GM21447 (cell line): Measurements from ENCODE around the gene RET.

ENCODE experiments used
- ATAC-seq: cut with Tn5 transposase; IDR thresholded peaks from one replicate; pipeline ENCODE4 v1.9.1; 2021; ENCODE audit not compliant: unreplicated experiment

RET gene

GRCh38 chr10:43076876-43077420, at the start of gene RET:
TSS of gene RET (plus strand) at chr10:43077069. CDS start at chr10:43077259, 190 bp downstream.
- ATAC-seq = no peak

DNA sequence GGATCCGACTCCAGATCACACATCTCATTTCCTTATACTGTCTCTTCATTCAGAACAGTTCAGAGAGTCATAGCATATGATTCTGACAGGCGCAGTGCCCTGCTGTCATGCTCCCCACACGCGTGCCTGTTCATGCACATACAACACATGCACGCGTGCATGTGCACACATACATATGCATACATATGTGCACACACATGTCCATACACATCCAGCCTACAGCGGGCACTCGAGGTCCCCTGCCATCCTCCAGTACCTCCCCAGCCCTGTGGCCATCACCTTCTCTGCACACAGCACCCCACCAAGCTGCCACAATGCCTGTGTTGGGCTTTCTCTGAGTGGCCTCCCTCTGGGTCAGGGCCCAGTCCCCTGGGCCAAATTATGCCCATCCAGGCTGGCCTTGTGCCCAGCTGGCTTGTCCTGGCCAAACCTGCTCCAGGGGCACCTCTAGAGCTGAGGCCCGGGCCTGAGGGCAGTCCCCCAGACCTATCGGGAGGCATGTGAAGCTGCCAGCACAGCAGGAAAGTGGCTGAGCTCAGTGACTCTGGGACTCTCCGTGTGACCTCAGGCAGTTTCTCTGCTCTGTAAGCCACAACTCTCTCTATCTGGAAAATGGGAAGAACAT, 49.4 kb upstream of the RET start:
- no peak for ATAC-seq

DNA sequence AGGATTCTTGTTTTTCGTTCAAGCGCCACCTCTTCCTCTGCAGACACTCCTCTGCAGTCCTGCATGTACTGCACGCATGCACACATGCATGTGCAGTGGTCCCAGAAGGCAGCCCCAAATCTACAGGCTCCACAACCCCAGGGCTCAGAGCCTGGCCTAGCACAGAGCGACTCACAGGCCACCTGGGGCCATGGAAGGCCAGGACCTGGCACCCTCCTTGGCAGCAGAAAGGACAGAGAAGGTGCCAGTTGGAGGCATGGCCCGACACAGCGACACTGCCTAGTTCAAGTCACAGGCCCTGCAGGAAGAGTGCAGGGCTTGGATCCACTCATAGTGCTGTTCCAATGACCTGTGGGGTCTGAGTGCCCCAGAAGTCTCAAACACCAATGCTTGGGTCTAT, 48.7 kb upstream of the RET start:
- no peak for ATAC-seq

DNA sequence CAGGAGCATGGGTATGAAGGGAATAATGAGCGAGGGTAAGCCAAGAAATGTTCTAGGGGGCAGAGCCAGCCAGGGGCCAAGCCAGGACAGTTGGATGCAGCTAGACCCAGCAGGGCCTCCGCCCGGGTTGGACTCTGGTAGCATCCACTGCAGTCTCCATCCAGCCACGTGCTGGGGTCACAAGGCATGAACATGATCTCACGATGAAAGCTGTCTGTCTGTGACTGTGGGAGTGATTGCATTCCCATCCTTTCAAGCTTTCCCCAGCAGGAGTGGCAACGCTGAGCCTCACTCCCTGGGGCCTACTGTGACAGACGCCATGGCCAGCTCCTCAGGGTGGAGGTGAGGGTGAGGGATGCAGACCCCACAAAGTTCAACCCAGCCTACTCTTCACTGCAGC, 47.8 kb upstream of the RET start:
- no peak for ATAC-seq

DNA sequence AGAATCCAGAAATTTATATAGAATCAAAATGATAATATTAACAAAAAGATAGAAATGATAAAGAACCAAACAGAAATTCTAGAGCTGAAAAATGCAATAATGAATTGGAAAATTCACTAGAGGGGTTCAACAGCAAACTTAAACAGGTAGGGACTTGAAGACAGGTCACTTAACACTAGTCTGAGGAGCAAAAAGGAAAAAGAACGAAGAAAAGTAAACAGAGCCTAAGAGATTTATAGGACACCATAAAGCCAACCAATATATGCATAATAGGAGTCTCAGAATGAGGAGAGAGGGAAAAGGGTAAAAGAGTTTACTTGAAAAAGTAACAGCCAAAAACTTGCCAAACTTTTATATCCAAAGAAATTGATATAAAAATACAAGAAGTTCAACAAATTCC, 44.3 kb upstream of the RET start:
- ATAC-seq = no peak

DNA sequence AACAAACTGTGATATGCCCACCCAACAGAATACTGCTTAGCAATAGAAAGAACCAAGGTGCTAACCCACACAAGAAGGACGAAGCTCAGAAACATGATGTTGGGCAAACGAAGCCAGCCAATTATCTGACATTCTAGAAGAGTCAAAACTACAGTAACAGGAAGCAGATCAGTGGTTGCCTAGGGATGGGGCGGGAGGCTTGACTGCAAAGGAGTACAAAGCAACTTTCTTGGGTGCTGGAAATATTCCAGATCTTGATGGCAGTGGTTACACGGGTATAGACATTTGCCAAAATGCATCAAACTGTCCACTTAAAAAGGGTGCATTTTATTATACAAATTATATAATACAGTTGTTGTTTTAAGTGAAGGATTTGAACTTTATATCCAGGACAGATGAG, 41.1 kb upstream of the RET start:
- ATAC-seq = no peak

DNA sequence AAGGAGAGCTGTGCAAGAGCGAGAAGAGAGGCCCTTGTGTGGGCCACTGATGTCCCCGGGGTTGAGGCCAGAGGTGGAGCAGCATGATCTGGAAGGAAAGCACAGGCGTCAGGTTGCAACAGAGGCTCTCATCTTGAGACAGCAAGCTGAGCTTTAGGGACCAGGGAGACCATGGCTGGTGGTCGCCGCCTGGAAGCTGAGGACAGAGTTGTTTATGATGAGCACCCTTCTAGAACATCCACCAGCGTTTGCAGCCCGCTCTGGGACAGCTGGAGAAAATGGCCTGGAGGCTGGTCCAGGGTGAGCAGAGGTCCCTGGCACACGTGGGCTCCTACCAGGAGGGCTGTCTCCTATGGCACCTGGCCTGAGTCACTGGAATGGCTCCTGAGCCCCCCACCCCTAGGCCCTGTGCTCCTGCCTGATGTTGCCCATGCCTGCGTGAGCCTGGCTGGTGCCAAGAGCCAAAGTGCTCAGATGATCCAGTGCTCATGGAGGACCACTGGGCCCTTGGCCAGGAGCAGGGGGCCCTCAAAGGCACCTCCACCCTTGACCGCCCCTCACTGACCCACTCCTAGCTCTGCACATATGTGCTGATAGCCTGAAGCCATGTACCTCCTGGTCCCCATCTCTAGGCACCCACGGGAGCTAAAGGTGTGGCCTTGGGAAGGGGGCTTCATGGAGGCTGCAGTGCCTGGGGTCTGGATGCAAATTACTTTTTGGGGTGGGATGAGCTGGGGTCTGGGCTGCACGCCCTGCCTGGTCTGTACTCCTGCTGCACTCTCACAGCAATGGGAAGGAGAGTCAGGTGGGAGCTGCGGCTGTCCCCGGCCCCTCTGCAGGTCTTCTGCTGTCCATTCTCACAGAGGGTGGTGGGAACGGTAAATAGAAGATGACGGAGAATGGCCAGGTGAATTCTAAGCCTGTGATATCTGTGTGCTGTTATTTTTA, 40.1 kb upstream of the RET start:
- no peak for ATAC-seq

DNA sequence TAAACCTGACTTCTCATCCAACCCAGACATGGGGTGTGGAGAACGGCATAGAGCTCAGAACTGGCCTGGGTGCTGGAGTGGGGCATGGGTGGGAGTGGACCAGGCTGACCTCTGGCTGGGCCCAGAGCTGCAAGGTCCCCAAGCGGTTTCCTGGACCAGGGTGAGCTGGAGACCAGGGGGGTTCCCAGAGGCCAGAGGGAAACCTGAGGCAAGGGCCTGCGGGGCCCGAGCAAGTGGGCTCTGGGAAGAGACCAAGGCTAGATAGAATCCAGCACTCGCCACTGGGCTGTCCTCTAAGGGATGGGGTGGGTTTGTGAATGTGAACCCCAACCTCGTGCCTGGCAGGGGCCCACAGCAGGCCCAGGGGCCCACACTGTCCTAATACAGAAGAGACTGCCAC, 39.4 kb upstream of the RET start:
- no peak for ATAC-seq

- no peak for ATAC-seq
These were observed 38.7 kb upstream of the RET start for GRCh38 chr10:43037942-43038782.

DNA sequence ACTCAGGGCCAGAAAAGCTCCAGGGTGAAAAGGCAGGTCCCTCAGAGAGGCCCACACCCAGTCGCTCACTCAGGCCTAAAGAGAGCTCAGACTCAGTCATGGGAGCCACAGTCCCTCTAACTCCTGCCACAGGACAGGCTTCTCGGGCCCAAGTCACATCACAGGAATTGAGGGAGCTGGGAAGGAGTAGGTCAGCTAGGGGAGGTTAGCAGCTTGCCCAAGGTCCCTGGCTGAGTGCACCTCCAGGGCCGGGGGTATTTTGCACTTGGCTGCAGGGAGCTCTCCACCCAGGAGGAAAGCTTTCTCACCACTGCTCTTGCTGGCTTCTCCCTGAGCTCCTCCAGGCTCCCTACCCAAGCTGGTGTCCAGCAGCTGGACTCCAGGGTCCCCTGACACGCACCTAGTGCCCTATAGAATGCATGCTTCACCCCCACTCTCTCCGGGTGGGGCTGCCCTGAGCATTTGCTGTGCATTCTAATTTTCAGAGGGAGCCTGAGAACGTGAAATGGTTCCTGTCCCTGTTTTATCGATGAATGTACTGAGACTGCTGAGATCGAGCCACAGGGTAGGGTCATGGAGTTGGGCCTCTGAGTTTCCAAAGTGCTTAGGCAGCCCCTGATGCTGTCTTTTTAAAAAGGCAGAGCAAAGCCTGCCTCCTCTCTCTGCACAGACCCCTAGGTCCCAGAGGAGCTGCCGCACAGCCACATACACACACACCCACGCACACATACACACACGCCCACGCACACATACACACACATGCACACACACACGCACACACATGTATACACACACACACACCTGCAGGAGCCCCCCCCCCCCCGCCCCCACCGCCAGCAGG, 37.9 kb upstream of the RET start:
- ATAC-seq = no peak

GRCh38 chr10:43039624-43040481, 37.0 kb upstream of the RET start:
- no peak for ATAC-seq

DNA sequence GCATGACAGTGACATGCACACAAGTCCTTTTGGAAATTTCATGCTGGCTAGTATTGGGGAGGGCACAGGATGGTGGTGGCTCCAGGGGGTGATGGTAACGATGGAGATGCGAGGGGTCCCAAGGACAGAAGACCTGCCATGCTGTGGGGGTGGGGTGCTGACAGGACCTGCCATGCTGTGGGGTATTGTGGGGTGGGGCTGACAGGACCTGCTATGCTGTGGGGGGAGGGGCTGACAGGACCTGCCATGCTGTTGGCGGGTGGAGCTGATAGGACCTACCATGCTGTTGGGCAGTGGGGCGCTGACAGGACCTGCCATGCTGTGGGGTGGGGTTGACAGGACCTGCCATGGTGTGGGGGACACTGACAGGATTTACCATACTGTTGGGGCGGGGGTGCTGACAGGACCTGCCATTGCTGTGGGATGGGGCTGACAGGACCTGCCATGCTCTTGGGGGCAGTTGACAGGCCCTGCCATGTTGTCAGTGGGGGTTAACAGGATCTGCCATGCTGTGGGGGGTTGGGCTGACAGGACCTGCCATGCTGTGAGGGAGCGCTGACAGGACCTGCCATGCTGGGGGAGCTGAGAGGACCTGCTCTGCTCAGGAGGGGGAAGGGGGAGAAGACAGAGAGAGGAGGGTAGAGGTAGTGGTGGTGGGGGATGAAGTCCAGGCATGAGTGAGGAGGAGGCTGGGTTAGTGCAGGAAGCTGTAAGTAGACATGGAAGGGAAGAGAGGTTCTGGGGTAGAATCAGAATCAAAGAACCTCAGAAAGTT, 36.2 kb upstream of the RET start:
- ATAC-seq = no peak

DNA sequence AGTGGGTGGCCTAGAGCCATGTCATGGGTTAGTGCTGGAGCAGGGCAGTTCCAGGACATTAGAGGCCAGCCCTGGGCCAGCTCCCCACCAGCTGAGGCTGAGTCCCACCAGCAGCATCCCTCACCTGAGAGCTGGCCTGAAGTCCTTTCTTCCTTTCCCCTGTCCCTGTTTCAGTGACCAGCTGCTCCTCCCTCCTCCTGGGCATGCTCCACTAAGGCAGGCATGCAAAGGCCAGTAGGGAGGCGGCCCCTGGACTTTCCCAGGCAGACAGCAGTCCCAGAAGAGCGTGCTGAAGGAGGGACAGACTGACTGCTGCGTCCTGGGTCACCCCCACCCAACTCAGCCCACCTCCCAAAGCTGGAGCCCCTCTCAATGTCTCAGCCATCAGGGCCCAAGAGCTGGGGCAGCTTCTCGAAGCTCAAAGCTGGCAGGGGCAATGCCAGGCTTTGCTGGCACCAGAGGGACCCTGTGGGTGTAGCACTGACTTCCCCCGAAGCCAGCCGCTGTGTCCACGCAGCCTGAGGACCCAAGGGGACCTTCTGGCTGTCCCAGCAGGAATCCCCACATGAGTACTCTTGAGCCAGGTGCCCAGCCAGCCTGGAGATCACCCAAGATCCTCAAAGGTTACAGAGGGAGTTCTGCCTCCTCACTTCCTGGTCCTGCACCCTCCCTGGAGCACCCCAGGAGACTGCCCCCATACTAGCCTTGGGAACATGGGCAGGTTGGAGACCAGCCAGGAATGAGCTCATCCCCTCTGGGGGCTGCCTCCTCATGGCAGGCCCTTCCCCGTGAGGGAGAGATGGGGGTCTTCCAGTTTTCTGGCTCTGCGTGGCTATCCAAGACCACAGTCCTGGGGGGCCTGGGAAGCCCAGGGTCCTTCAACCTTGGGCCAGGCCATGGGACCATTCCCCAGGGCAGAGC, 35.2 kb upstream of the RET start:
- no peak for ATAC-seq

- no peak for ATAC-seq
These were observed 34.1 kb upstream of the RET start for GRCh38 chr10:43042503-43043341.

DNA sequence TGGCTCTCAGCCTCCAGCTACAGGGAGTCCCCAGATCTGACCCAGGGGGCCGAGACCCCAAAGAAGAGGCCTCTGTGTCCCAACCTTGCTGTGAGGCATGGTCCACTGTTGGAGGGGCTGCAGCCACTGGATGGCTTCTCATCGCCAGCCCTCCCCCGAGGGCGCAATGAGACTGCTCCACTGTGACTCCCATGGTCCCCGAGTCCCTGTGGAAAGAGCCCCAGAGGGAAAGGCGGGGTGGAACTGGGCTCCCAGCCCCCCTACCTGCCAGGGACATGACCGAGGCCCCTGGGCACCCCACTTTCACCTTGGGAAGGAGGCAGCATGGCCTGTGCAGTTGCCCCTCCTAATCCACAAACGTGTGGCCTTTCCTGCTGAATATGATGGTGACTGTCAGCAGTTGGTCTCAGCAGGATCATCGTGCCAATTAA, 33.5 kb upstream of the RET start:
- no peak for ATAC-seq

DNA sequence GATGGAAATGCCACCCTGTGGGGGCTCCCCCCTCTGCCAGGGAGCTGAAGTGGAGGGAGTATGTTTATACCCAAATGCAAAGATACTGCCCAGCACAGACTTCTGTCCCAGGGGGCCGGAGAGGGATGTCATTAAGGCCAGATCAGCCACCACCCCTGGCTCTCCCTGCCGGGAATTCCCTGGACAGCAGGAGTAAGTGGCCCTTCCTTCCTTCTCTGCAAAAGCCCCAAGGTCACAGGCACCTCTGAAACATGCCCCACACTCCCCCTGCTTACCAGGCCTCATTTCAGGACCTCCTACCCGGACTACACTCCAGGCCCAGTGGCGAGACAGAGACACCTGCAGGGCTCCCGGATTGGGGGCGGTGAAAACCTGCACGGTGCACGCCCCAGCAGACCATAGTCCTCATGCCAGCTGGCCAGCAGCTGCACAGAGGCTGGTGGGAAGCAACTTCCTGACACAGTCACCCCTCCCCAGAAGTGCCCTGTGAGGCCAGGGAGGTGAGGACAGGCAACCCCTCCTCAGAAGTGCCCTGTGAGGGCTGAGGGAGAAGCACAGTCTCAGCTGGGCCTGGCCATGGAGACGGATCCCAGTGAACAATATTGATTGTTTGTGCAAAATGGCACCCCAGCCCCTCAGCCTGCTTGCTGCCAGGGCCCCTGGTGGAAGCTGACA, 33.0 kb upstream of the RET start:
- no peak for ATAC-seq
